Measurements from ENCODE around the gene DIDO1. TPM values are rescaled to one million over a fixed set of nuclear protein-coding genes. Genes with fewer than 3 reads are reported as not detected.

DIDO1 gene
- total RNA-seq, 4 donors from 2014 or later: 49.5 to 75.8 (median 66.5) TPM

DNA sequence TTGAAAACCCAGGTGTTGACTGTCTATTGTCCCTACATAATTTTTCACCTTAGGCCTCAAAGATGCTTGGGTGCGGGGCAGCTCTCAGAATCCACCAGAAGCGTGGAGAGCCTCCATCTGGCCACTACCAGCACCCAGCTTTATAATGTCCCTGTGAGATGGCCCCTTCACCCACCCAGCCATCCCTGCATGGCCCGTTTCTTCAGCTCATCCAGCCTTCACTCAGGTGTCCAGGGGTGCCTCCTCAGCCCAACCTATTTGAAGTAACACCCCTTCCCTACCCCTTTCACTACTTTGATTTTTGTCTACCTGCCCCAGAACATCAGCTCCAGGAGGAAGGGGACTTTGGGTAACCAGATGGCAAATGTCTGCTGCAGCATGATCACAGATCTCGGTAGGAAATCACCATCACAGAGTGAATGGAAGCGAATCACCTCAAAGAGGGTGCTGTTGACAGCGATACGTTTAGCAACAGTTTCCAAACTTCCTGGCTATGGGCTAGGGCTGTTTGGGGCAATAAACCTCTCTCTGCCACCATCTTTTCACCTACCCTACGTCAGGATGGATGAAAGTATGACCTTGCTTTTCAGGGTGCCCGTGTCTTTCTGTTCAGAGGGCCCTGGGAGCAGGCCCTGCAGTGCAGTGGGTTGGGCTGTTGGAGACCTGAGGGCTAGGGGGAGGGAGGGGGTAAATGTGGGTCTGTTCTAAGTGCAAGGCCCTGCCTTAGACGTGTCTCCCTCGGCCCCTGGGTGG, 25.0 kb upstream of the DIDO1 start:
- Histone ChIP-seq H3K27ac (peak overlapping the region in 3 of 4 donors; percentile 90 to 98 (median 93)), H3K27me3 (no peaks in the 10 kb centered on the region), H3K4me3 (no peak overlapping the region), H3K36me3 (peaks cover 0 to 48% of the 10 kb centered on the region in 2 donors), H3K4me1 (peaks cover 5 to 43% (median 29%) of the 10 kb centered on the region in 3 donors), H3K9me3 (no peaks in the 10 kb centered on the region)
- 90 to 98% methylated on average over 4 to 5 of the region's 11 CpGs for WGBS, 2 donors (ENCODE audit: low coverage in 1 of 2)
- TF ChIP-seq EP300 (IDR thresholded peaks at IDR 0.05) (no peak), POLR2AphosphoS5 (IDR thresholded peaks at IDR 0.05) (no peak), POLR2A (IDR thresholded peaks at IDR 0.05) (no peak), CTCF (IDR thresholded peaks at IDR 0.05) (no peak)
- no peak for ATAC-seq

GRCh38 chr20:62950741-62951140, 24.4 kb upstream of the DIDO1 start:
- Histone ChIP-seq H3K4me1 (peaks cover 5 to 43% (median 29%) of the 10 kb centered on the region in 3 donors), H3K27me3 (no peaks in the 10 kb centered on the region), H3K9me3 (no peaks in the 10 kb centered on the region), H3K27ac (peak overlapping the region in 1 of 4 donors; percentile 5), H3K4me3 (no peak overlapping the region), H3K36me3 (peaks cover 0 to 54% of the 10 kb centered on the region in 2 donors)
- TF ChIP-seq CTCF (IDR thresholded peaks at IDR 0.05): no peak
- no peak for TF ChIP-seq POLR2A (IDR thresholded peaks at IDR 0.05)
- no peak for TF ChIP-seq POLR2AphosphoS5 (IDR thresholded peaks at IDR 0.05)
- no peak for TF ChIP-seq EP300 (IDR thresholded peaks at IDR 0.05)
- 40 to 97% methylated on average over 1 to 5 of the region's 8 CpGs for WGBS, 2 donors (ENCODE audit: low coverage in 1 of 2)
- ATAC-seq: no peak

DNA sequence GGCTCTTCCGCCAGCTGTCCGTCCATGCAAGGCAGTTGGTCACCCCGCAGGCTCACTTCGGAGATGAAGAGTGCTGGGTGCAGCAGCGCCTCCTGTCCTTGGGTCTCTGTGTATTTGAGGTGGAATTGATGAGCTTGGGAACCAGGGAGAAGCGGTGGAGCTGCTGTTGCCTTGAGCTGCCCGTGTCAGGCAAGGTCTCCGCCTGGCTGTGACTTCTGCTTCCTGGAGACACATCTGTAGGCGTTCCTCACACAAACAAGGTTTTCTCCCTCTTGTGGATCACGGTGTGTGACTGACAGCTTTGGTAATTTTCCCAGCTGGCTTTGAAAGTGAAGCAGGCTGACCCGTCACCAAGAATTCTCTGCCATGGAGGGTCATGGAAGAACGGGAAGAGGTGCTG, 23.7 kb upstream of the DIDO1 start:
- H3K27ac ChIP-seq: no peak overlapping the region
- TF ChIP-seq POLR2AphosphoS5 (IDR thresholded peaks at IDR 0.05): no peak
- no peak for TF ChIP-seq POLR2A (IDR thresholded peaks at IDR 0.05)
- no peak for TF ChIP-seq CTCF (IDR thresholded peaks at IDR 0.05)
- no peak for TF ChIP-seq EP300 (IDR thresholded peaks at IDR 0.05)
- no peaks in the 10 kb centered on the region for H3K27me3 ChIP-seq
- WGBS, 2 donors (ENCODE audit: low coverage in 1 of 2): 86 to 90% methylated on average over 2 to 6 of the region's 12 CpGs
- peaks cover 5 to 43% (median 29%) of the 10 kb centered on the region in 3 donors for H3K4me1 ChIP-seq
- no peaks in the 10 kb centered on the region for H3K9me3 ChIP-seq
- no peak overlapping the region for H3K4me3 ChIP-seq
- no peak for ATAC-seq
- peaks cover 0 to 61% of the 10 kb centered on the region in 2 donors for H3K36me3 ChIP-seq

DNA sequence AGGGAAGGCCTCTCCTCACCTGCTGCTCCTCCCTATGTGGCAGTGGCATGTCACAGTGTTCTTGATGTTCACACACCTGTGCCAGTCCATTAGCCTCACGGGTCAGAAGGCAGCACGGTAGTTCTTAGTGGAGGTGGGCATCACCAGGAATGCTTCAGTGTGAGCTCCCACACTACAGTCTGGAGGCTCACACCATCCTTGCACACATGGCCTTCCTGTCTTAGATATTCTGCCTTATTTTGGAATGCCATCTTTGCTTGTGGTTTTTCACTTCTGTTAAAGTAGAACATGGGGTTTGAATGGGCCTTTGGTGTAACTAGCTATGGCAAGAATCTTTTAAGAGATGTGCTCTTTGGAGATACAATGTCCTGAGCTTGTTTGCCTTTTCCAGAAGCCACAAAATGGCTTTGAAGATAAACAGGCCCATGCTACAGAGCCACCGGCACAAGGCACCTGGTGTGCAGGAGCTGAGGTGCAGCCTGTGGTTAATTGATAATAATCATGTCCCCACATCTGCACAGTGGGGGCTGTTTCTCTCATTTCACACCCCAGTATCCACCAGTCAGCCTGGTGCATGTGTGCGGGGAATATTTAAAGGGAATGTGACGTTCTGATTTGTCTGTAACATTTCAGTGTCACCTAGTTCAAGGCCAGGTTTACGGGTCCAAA, 23.0 kb upstream of the DIDO1 start:
- ATAC-seq: no peak
- peaks cover 0 to 68% of the 10 kb centered on the region in 2 donors for H3K36me3 ChIP-seq
- no peaks in the 10 kb centered on the region for H3K27me3 ChIP-seq
- no peak overlapping the region for H3K4me3 ChIP-seq
- H3K27ac ChIP-seq: no peak overlapping the region
- 94 to 100% methylated on average over 4 to 5 of the region's 6 CpGs for whole genome bisulfite sequencing, 2 donors (ENCODE audit: low coverage in 1 of 2)
- peaks cover 5 to 36% (median 24%) of the 10 kb centered on the region in 3 donors for H3K4me1 ChIP-seq
- TF ChIP-seq CTCF (IDR thresholded peaks at IDR 0.05) (no peak), EP300 (IDR thresholded peaks at IDR 0.05) (no peak), POLR2A (IDR thresholded peaks at IDR 0.05) (no peak), POLR2AphosphoS5 (IDR thresholded peaks at IDR 0.05) (no peak)
- H3K9me3 ChIP-seq: no peaks in the 10 kb centered on the region
